ENCODE data around the gene PKM. TPM values are rescaled to one million over a fixed set of nuclear protein-coding genes. Genes with fewer than 3 reads are reported as not detected.
"Not testable (repeated sequence)": the region's sequence is repeated elsewhere in the genome, so short reads cannot be mapped to it uniquely, and the experiment has no call there.

Gene PKM
- 1,255 and 1,264 TPM in 2 replicates for total RNA-seq

- intact Hi-C loops (cut with micrococcal nuclease): loop anchor here (1.0 to 5.0 kb wide), 5 partner anchors 41 to 552 kb away; partner anchors contain the start of genes ADPGK, BBS4, HEXA and HIGD2B
These were observed at the start of gene PKM for GRCh38 chr15:72231066-72231832. Gene PKM (minus strand): TSS chr15:72231190. CDS start chr15:72219097, 12,093 bp downstream.

DNA sequence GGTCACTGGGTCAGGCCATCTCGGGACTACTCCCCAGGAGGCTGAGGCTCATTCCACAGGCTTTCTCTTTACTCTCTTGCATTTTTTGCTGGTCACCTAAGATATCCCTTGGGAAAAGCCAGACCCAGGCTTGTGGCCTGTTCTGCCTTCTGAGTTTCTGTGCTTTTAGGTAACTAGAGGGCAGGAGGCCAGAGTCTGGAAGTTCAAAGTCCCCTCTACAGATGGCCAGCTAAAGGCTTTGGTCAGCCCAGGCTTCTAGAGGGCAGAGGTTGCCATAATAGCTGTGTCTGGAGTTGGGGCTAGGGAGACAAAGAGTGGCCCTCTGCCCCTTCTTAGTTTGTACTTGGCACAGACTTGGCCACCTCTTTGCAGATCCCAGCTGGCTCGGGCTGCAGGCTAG, 49.8 kb upstream of the PKM start:
- intact Hi-C loops (cut with micrococcal nuclease): no loop called here

DNA sequence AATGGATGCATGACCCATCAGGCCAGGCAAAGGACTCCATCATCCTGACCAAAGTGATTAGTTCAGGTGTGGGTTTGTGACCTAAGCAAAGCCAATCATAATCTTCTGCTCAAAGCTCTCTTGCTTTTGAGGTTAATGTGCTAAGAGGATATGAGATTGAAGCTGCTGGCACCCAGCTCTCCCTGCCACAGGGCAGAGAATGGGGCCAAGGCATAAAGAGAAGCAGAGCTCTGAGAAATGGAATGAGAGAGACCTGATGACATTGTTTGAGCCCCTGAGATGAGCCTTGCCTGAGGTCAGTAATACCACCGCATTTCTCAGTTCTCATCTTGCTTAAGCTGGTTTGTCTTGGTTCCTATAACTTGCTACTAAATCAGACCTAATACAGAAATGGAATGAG, 47.7 kb upstream of the PKM start:
- intact Hi-C loops (cut with micrococcal nuclease): no loop called here

DNA sequence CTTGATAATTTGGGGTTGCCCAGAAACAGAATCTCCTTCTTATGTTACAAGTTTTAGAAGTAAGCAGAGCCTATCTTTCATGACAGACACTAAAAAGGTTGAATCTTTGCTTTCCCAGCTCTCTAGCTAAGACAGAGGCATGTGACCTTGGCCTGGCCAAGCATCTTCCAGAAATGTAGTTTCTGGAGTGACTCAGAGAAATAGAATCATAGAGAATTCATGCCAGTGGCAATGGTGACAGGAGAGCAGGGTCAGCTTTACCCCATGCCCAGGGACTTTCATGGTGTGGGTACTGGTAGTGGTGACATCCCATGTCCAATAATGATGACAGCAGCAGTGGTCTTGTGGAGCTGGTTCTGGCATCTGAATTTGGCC, 45.3 kb upstream of the PKM start:
- intact Hi-C loops (cut with micrococcal nuclease): no loop called here

DNA sequence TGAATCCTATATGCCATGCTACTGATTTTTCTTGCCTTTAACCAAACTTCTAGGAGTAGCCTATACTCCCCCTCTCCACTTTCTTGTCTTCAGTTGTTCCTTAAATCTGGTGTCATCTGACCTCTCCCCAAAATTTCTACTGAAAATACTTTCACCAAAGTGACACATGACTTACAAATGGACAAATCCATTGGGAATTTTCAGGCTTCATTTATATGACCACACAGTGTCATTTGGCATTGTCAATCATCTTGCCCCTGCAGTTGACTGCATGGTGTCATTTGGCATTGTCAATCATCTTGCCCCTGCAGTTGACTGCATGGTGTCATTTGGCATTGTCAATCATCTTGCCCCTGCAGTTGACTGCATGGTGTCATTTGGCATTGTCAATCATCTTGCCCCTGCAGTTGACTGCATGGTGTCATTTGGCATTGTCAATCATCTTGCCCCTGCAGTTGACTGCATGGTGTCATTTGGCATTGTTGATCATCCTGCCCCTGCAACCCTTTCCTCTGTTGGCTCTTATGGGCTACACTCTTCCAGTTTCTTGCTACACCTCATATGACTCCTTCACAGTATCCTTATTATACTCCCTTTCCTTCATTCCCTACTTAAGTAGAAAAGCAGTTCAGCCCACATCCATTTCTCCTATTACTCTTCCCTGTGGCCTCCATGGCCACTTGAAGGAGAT, 44.8 kb upstream of the PKM start:
- intact Hi-C loops (cut with micrococcal nuclease): not testable (repeated sequence)

DNA sequence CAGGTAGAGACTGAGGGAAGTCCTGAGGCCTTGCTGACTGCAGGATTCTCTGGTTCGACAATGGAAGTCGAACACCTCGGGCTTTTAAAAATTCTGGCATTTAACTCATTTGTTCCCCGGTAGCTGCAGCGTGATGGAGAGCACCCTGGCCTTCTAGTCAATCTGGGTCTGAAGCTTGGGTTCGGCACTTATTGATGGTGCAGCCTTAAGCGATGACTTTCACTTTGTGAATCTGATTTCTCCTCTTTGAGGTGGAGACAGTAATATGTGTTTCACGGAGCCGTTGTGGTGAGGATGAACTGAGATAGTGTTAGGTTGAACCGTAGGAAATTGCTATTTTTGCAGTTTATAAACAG, 42.0 kb upstream of the PKM start:
- intact Hi-C loops (cut with micrococcal nuclease): loop anchor here (1.0 to 2.0 kb wide), 5 partner anchors 42 to 200 kb away; partner anchors contain the start of genes CELF6, HEXA and PKM

DNA sequence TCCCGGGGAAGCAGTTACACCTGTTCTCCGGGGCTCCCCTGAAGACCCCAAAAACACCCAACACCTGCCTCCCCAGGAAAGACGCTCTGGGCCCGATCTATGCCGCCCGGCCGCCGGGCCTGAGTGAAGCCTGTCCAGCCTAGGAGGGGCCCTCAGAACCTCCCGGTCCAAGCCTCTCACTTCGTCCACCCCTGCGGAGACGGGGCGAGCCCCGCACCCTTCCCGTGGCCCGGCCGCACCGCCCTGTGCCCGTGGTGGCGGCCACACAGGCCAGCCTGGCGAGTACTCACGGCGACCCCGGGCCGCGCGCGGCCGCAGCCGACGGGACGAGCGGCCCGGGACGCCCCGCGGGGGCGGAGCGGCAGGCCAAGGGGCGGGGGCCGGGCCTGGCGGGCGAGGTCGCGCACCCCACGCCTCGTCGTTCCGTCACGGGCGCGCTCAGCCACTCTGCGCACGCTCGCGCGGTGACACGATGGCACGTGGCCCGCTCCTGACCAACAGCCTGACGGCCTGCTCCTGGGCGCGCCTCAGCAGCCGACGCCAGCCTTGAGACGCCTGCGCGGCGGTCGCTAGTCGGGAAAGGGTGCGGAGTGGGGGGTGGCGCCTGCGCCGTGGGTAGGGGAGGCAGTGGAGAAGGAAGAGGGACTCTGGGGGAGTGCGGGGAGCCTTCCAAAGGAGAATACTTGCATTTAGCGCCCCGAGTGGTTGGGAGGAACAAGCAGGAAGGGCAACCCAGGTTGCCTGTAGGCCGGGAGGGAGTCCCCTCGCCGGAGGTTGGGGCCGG, 41.4 kb upstream of the PKM start, which contains the start of gene PARP6:
Gene PARP6 (minus strand): TSS at position 342 of the 784 bp plus-strand sequence. CDS start 5,077 bp downstream, outside the sequence.
- intact Hi-C loops (cut with micrococcal nuclease): loop anchor here (1.0 to 2.0 kb wide), 5 partner anchors 41 to 201 kb away; partner anchors contain the start of genes CELF6, HEXA and PKM

DNA sequence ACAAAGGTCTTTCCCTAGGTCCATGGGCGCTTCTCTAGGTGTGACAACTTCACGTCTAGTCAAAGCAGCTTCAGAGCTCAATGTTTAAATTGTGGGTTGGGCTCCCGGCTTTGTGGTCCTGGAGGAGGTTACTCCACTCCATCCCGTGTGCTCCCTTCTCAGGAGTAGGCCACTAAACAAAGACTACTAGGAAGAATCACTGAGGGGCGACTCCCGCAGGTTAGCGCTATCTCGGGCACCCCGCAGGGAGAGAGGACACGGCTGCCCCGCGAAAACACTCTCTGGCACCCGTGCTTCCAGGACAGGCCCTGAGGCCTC, 40.9 kb upstream of the PKM start:
- intact Hi-C loops (cut with micrococcal nuclease): loop anchor here (1.0 to 2.0 kb wide), 5 partner anchors 41 to 201 kb away; partner anchors contain the start of genes CELF6, HEXA and PKM

GRCh38 chr15:72271221-72271620, 40.2 kb upstream of the PKM start:
- intact Hi-C loops (cut with micrococcal nuclease): no loop called here

DNA sequence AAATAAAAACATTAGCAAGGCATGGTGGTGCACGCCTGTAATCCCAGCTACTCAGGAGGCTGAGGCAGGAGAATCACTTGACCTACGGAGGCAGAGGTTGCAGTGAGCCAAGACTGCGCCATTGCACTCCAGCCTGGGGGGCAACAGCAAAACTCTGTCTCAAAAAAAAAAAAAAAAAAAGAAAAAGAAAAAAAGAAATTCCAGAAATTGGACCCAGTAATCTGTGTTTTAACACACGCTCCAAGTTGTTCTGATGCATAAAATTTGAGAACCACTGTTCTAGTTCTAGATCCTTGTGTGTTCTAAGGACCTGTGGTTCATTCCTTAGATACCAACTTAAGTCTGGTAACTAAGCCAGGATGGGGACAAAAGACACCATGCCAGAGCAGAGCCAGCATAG, 38.7 kb upstream of the PKM start:
- intact Hi-C loops (cut with micrococcal nuclease): no loop called here

GRCh38 chr15:72265031-72265430, 34.0 kb upstream of the PKM start:
- intact Hi-C loops (cut with micrococcal nuclease): no loop called here

DNA sequence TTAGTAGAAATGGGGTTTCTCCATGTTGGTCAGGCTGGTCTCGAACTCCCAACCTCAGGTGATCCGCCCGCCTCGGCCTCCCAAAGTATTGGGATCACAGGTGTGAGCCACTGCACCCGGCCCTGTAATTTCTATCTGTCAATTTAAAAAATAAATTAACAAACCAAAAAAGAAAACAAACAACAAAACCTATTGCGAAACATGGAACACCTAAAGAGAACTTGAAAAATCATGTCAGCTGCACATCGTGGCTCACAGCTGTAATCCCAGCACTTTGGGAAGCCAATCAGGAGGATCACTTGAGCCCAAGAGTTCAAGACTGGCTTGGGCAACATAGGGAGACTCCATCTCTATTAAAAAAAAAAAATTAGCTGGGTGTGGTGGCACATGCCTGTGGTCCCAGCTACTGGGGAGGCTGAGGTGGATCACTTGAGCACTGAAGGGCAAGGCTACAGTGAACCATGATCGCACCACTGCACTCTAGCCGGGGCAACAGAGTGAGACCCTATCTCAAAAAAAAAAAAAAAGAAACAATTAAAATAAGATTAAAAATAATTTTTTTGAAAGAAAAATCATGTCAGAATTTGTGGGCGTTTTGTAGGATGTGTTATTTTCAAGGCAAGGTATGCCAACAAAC, 21.8 kb upstream of the PKM start:
- intact Hi-C loops (cut with micrococcal nuclease): no loop called here

GRCh38 chr15:72249142-72249810, 18.3 kb upstream of the PKM start:
- intact Hi-C loops (cut with micrococcal nuclease): no loop called here

DNA sequence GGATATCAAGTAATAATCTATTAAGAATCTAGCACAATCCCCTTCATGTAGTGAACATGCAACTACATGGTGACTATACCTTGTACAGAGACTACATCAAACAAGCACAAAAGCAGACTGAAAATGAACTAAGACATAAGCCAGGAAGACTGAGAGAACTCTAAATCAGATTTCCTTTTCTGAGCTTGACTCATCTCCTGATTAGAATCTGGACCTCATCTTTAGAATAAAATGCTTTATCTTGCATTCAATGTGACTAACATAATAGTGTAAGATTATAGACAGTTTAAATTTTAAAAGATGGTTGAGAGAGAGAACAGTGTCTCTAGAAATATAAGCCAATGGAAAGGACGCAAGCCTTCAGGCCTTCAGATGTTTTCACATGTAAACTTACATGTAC, 17.5 kb upstream of the PKM start:
- intact Hi-C loops (cut with micrococcal nuclease): no loop called here

GRCh38 chr15:72242775-72243370, 11.9 kb upstream of the PKM start:
- intact Hi-C loops (cut with micrococcal nuclease): no loop called here

GRCh38 chr15:72239652-72240051, 8.7 kb upstream of the PKM start:
- intact Hi-C loops (cut with micrococcal nuclease): no loop called here

- intact Hi-C loops (cut with micrococcal nuclease): no loop called here
These were observed 7.6 kb upstream of the PKM start for GRCh38 chr15:72238586-72238985.

GRCh38 chr15:72237853-72238224, 6.8 kb upstream of the PKM start:
- intact Hi-C loops (cut with micrococcal nuclease): loop anchor here (1.0 kb wide), 1 partner anchor 11 kb away; no protein-coding TSS in a partner anchor

GRCh38 chr15:72237029-72237852, 6.3 kb upstream of the PKM start:
- intact Hi-C loops (cut with micrococcal nuclease): loop anchor here (1.0 kb wide), 1 partner anchor 10 kb away; no protein-coding TSS in a partner anchor

All from T-helper 2 cell treated with Interferon-gamma antibody and Interleukin-4, amounts not matched to agents 100 ng/mL and 5 ng/mL, for 36 hours (primary cell).